Measurements from ENCODE around the gene DSG3. TPM values are rescaled to one million over a fixed set of nuclear protein-coding genes. Genes with fewer than 3 reads are reported as not detected.

DSG3 gene
- total and polyA plus RNA-seq, 2 donors (not counting 1 experiment from before 2014, with no cell fraction given), result 0.02 TPM; not detected in 1

GRCh38 chr18:31500051-31500688 is 52.6 kb downstream of the DSG3 start:
- TF ChIP-seq CTCF (conservative IDR thresholded peaks at IDR 0.05 in 1 of 2, IDR thresholded peaks at IDR 0.05 in 1 of 2; ENCODE audit: low read depth in 1 of 2, low read length in 2 of 2), result no peak
- no peak for TF ChIP-seq EZH2 (IDR thresholded peaks at IDR 0.05; ENCODE audit: low read length, missing control alignments)
- Histone ChIP-seq H3K27ac (ENCODE audit: insufficient read depth, low read length) (no peak overlapping the region), H4K20me1 (ENCODE audit: control insufficient read depth, extremely low read depth, insufficient read depth, low read length) (no peaks in the 10 kb centered on the region), H3K36me3 (ENCODE audit: control insufficient read depth, insufficient read depth, low read length) (no peaks in the 10 kb centered on the region), H2AFZ (ENCODE audit: low read length) (no peak overlapping the region), H3K27me3 (ENCODE audit: control insufficient read depth, insufficient read depth, low read length) (peaks cover 9% of the 10 kb centered on the region), H3K79me2 (ENCODE audit: control insufficient read depth, insufficient read depth, low read length) (no peaks in the 10 kb centered on the region), H3K4me2 (ENCODE audit: extremely low read depth, insufficient read depth, low read length) (no peak overlapping the region), H3K9ac (ENCODE audit: insufficient read depth, low read length) (no peak overlapping the region), H3K4me1 (ENCODE audit: control insufficient read depth, extremely low read depth, insufficient read depth, low read length) (no peaks in the 10 kb centered on the region), H3K4me3 (replicated peaks in 1 of 4; ENCODE audit: control extremely low read depth in 1 of 4, insufficient read depth in 1 of 4, low read depth in 3 of 4, low read length in 4 of 4) (no peak overlapping the region), H3K9me3 (ENCODE audit: control insufficient read depth, insufficient read depth, low read depth, low read length) (no peaks in the 10 kb centered on the region)
- DNase-seq (ENCODE audit: low read depth in 2 of 2), result no peak

- TF ChIP-seq EZH2 (IDR thresholded peaks at IDR 0.05; ENCODE audit: low read length, missing control alignments), result no peak
- TF ChIP-seq CTCF (conservative IDR thresholded peaks at IDR 0.05 in 1 of 2, IDR thresholded peaks at IDR 0.05 in 1 of 2; ENCODE audit: low read depth in 1 of 2, low read length in 2 of 2), result no peak
- H3K9ac ChIP-seq (ENCODE audit: insufficient read depth, low read length), result no peak overlapping the region
- H3K27ac ChIP-seq (ENCODE audit: insufficient read depth, low read length), result no peak overlapping the region
- H3K27me3 ChIP-seq (ENCODE audit: control insufficient read depth, insufficient read depth, low read length), result peaks cover 3% of the 10 kb centered on the region
- H3K9me3 ChIP-seq (ENCODE audit: control insufficient read depth, insufficient read depth, low read depth, low read length), result no peaks in the 10 kb centered on the region
- H2AFZ ChIP-seq (ENCODE audit: low read length), result no peak overlapping the region
- no peak overlapping the region for H3K4me2 ChIP-seq (ENCODE audit: extremely low read depth, insufficient read depth, low read length)
- no peak overlapping the region for H3K4me3 ChIP-seq (replicated peaks in 1 of 4; ENCODE audit: control extremely low read depth in 1 of 4, insufficient read depth in 1 of 4, low read depth in 3 of 4, low read length in 4 of 4)
- H3K36me3 ChIP-seq (ENCODE audit: control insufficient read depth, insufficient read depth, low read length), result no peaks in the 10 kb centered on the region
- no peaks in the 10 kb centered on the region for H3K4me1 ChIP-seq (ENCODE audit: control insufficient read depth, extremely low read depth, insufficient read depth, low read length)
- H4K20me1 ChIP-seq (ENCODE audit: control insufficient read depth, extremely low read depth, insufficient read depth, low read length), result no peaks in the 10 kb centered on the region
- DNase-seq (ENCODE audit: low read depth in 2 of 2), result no peak
- no peaks in the 10 kb centered on the region for H3K79me2 ChIP-seq (ENCODE audit: control insufficient read depth, insufficient read depth, low read length)
These were observed 55.5 kb downstream of the DSG3 start for GRCh38 chr18:31503011-31503410.

- Histone ChIP-seq H3K4me2 (ENCODE audit: extremely low read depth, insufficient read depth, low read length) (no peak overlapping the region), H3K79me2 (ENCODE audit: control insufficient read depth, insufficient read depth, low read length) (no peaks in the 10 kb centered on the region), H3K4me3 (replicated peaks in 1 of 4; ENCODE audit: control extremely low read depth in 1 of 4, insufficient read depth in 1 of 4, low read depth in 3 of 4, low read length in 4 of 4) (no peak overlapping the region), H3K9ac (ENCODE audit: insufficient read depth, low read length) (no peak overlapping the region), H3K36me3 (ENCODE audit: control insufficient read depth, insufficient read depth, low read length) (no peaks in the 10 kb centered on the region), H3K4me1 (ENCODE audit: control insufficient read depth, extremely low read depth, insufficient read depth, low read length) (no peaks in the 10 kb centered on the region), H3K27me3 (ENCODE audit: control insufficient read depth, insufficient read depth, low read length) (no peaks in the 10 kb centered on the region), H3K27ac (ENCODE audit: insufficient read depth, low read length) (no peak overlapping the region), H4K20me1 (ENCODE audit: control insufficient read depth, extremely low read depth, insufficient read depth, low read length) (no peaks in the 10 kb centered on the region), H2AFZ (ENCODE audit: low read length) (no peak overlapping the region), H3K9me3 (ENCODE audit: control insufficient read depth, insufficient read depth, low read depth, low read length) (no peaks in the 10 kb centered on the region)
- no peak for TF ChIP-seq CTCF (conservative IDR thresholded peaks at IDR 0.05 in 1 of 2, IDR thresholded peaks at IDR 0.05 in 1 of 2; ENCODE audit: low read depth in 1 of 2, low read length in 2 of 2)
- no peak for TF ChIP-seq EZH2 (IDR thresholded peaks at IDR 0.05; ENCODE audit: low read length, missing control alignments)
- DNase-seq (ENCODE audit: low read depth in 2 of 2), result no peak
These were observed 57.1 kb downstream of the DSG3 start for GRCh38 chr18:31504455-31505147.
